Vagina (tissue), 2 donors: ENCODE data around the gene KIDINS220. TPM values are rescaled to one million over a fixed set of nuclear protein-coding genes. Genes with fewer than 3 reads are reported as not detected.

Experiments used
- DNase-seq, 2 donors: peaks; one replicate each; pipeline ENCODE4 v3.0.0-alpha.2; 2017; ENCODE audit errors: extremely low spot score in 2 of 2
- H3K27ac ChIP-seq: fragments of 200-600 bp; sonication (generic); one replicate; pipeline ENCODE4 v1.5.1; 2019
- H3K27me3 ChIP-seq: fragments of 200-600 bp; sonication (generic); one replicate; pipeline ENCODE4 v1.5.1; 2019
- H3K36me3 ChIP-seq, 2 donors: fragments of 200-600 bp; sonication (generic); one replicate each; pipeline ENCODE4 v1.5.1; 2017 to 2019
- H3K4me1 ChIP-seq: fragments of 200-600 bp; sonication (generic); one replicate; pipeline ENCODE4 v1.5.1; 2019
- H3K4me3 ChIP-seq, 2 donors: fragments of 200-600 bp; sonication (generic); 1 replicate in 1 of 2; 2 replicates in 1 of 2; pipeline ENCODE4 v1.5.1; 2016 to 2019
- H3K9me3 ChIP-seq: fragments of 200-600 bp; sonication (generic); one replicate; pipeline ENCODE4 v1.5.1; 2019
- CTCF ChIP-seq, 3 experiments: fragments of 450-650 bp in 2 of 3; fragments of 200-600 bp in 1 of 3; sonication (generic) in 1 of 3; IDR thresholded peaks; one replicate each; pipeline ENCODE4 v1.5.1; 2017 to 2019; ENCODE audit warnings: antibody characterized with exemption in 3 of 3, mild to moderate bottlenecking in 2 of 3, moderate library complexity in 2 of 3
- POLR2A ChIP-seq, 2 donors: fragments of 450-650 bp; IDR thresholded peaks; one replicate each; pipeline ENCODE4 v1.6.1; 2017; ENCODE audit warnings: antibody characterized with exemption in 2 of 2, mild to moderate bottlenecking in 2 of 2, moderate library complexity in 2 of 2
- POLR2AphosphoS5 ChIP-seq, 2 donors: sonication (generic); formaldehyde crosslinking; IDR thresholded peaks; one replicate each; pipeline ENCODE4 v1.9.0; 2017; ENCODE audit warnings: antibody characterized with exemption in 2 of 2, mild to moderate bottlenecking in 2 of 2, low read depth in 1 of 2; ENCODE audit not compliant: insufficient read depth in 1 of 2
- intact Hi-C: fragments of 100-400 bp; cut with DNase I; formaldehyde crosslinking; loops from one replicate; pipeline ENCODE4 v1.15.1; 2023
- total RNA-seq: library from RNA; depleted of rRNA; stranded (reverse); fragments of >200 nt; gene quantifications from one replicate; pipeline ENCODE4 v1.2.3, GENCODE V29; 2016

The KIDINS220 gene
- total RNA-seq, 1 donor from 2014 or later, result 67.8 TPM

- intact Hi-C loops, result no loop called here
- no peak for TF ChIP-seq POLR2A (IDR thresholded peaks at IDR 0.05)
- TF ChIP-seq CTCF (IDR thresholded peaks at IDR 0.05), result no peak
- Histone ChIP-seq H3K4me3 (no peak overlapping the region), H3K36me3 (peaks cover 0 to 59% of the 10 kb centered on the region in 2 donors), H3K4me1 (no peaks in the 10 kb centered on the region), H3K27me3 (no peaks in the 10 kb centered on the region), H3K27ac (no peak overlapping the region), H3K9me3 (no peaks in the 10 kb centered on the region)
- no peak for DNase-seq
Measured at GRCh38 chr2:8786463-8786862, 51.0 kb downstream of the KIDINS220 start.

GRCh38 chr2:8779795-8780671, 57.4 kb downstream of the KIDINS220 start:
- peaks cover 4 to 46% of the 10 kb centered on the region in 2 donors for H3K36me3 ChIP-seq
- intact Hi-C loops, result no loop called here
- H3K27me3 ChIP-seq, result no peaks in the 10 kb centered on the region
- no peaks in the 10 kb centered on the region for H3K9me3 ChIP-seq
- TF ChIP-seq POLR2A (IDR thresholded peaks at IDR 0.05) (no peak), POLR2AphosphoS5 (IDR thresholded peaks at IDR 0.05; ENCODE audit: insufficient read depth in 1 of 2, low read depth in 1 of 2) (no peak), CTCF (IDR thresholded peaks at IDR 0.05) (no peak)
- no peak overlapping the region for H3K27ac ChIP-seq
- no peak overlapping the region for H3K4me3 ChIP-seq
- DNase-seq, result no peak
- no peaks in the 10 kb centered on the region for H3K4me1 ChIP-seq

- Histone ChIP-seq H3K36me3 (peaks cover 4 to 44% of the 10 kb centered on the region in 2 donors), H3K27ac (no peak overlapping the region), H3K4me1 (no peaks in the 10 kb centered on the region), H3K4me3 (no peak overlapping the region), H3K9me3 (no peaks in the 10 kb centered on the region), H3K27me3 (no peaks in the 10 kb centered on the region)
- DNase-seq, result no peak
- no peak for TF ChIP-seq CTCF (IDR thresholded peaks at IDR 0.05)
- TF ChIP-seq POLR2AphosphoS5 (IDR thresholded peaks at IDR 0.05; ENCODE audit: insufficient read depth in 1 of 2, low read depth in 1 of 2), result no peak
- no peak for TF ChIP-seq POLR2A (IDR thresholded peaks at IDR 0.05)
- intact Hi-C loops, result no loop called here
Measured at GRCh38 chr2:8774371-8774770, 63.0 kb downstream of the KIDINS220 start.

GRCh38 chr2:8767324-8767723, 70.1 kb downstream of the KIDINS220 start:
- intact Hi-C loops, result no loop called here
- H3K27ac ChIP-seq, result no peak overlapping the region
- peaks cover 0 to 31% of the 10 kb centered on the region in 2 donors for H3K36me3 ChIP-seq

More at GRCh38 chr2:8767324-8767723, 70.1 kb downstream of the KIDINS220 start:
- Histone ChIP-seq H3K4me1 (no peaks in the 10 kb centered on the region), H3K4me3 (no peak overlapping the region), H3K9me3 (no peaks in the 10 kb centered on the region), H3K27me3 (no peaks in the 10 kb centered on the region)
- TF ChIP-seq POLR2A (IDR thresholded peaks at IDR 0.05) (no peak), POLR2AphosphoS5 (IDR thresholded peaks at IDR 0.05; ENCODE audit: insufficient read depth in 1 of 2, low read depth in 1 of 2) (no peak), CTCF (IDR thresholded peaks at IDR 0.05) (no peak)
- no peak for DNase-seq
